HL-60 (cell line): ENCODE measurements around the gene BCL2L15.
A peak's percentile ranks its signal among the peaks of the same experiment; 100 is the strongest.

Experiments used
- DNase-seq, 2 experiments: peaks; one replicate each; pipeline ENCODE4 v3.0.0-alpha.2; 2010 to 2020; ENCODE audit warnings: low read depth in 1 of 2, low spot score in 1 of 2
- H3K27ac ChIP-seq: fragments of 250-450 bp; sonication (Bioruptor Pico); replicated peaks from 2 replicates; pipeline ENCODE4 v1.5.1; 2020; ENCODE audit warnings: mild to moderate bottlenecking, moderate library complexity
- H3K27me3 ChIP-seq: fragments of 250-450 bp; sonication (Bioruptor Pico); 2 replicates; pipeline ENCODE4 v1.5.1; 2021; ENCODE audit warnings: mild to moderate bottlenecking, moderate library complexity; ENCODE audit not compliant: insufficient read depth, poor library complexity, severe bottlenecking
- H3K4me3 ChIP-seq: replicated peaks from 2 replicates; pipeline ENCODE4 v1.5.1; 2011; ENCODE audit warnings: mild to moderate bottlenecking, control low read depth, low read length; ENCODE audit not compliant: insufficient read depth
- CTCF ChIP-seq: IDR thresholded peaks from one replicate; pipeline ENCODE4 v1.5.1; 2011; ENCODE audit warnings: low read length, control low read depth, inconsistent platforms; ENCODE audit not compliant: insufficient read depth
- GABPA ChIP-seq: IDR thresholded peaks from 2 replicates; pipeline ENCODE4 v1.6.1; 2012; ENCODE audit warnings: low read depth
- POLR2AphosphoS5 ChIP-seq: IDR thresholded peaks from 2 replicates; pipeline ENCODE4 v1.6.1; 2012; ENCODE audit warnings: low read depth
- REST ChIP-seq: IDR thresholded peaks from 2 replicates; pipeline ENCODE4 v1.6.1; 2012; ENCODE audit warnings: low read depth; ENCODE audit not compliant: insufficient replicate concordance
- SPI1 ChIP-seq: IDR thresholded peaks from 2 replicates; pipeline ENCODE4 v1.6.1; 2012; ENCODE audit warnings: low read depth, mild to moderate bottlenecking, borderline replicate concordance

BCL2L15 gene

GRCh38 chr1:113870778-113871177 is 16.6 kb downstream of the BCL2L15 start:
- no peak for TF ChIP-seq CTCF
- TF ChIP-seq REST: no peak
- TF ChIP-seq POLR2AphosphoS5: no peak
- TF ChIP-seq GABPA: no peak
- TF ChIP-seq SPI1: no peak
- H3K27ac ChIP-seq: peak overlapping the region; percentile 96
- no peaks in the 10 kb centered on the region for H3K27me3 ChIP-seq
- no peak for DNase-seq
- peak overlapping the region; percentile 51 for H3K4me3 ChIP-seq

GRCh38 chr1:113868387-113869083 is 18.8 kb downstream of the BCL2L15 start:
- Histone ChIP-seq H3K4me3 (no peak overlapping the region), H3K27ac (no peak overlapping the region), H3K27me3 (no peaks in the 10 kb centered on the region)
- no peak for TF ChIP-seq REST
- TF ChIP-seq GABPA: no peak
- no peak for TF ChIP-seq POLR2AphosphoS5
- TF ChIP-seq CTCF: no peak
- TF ChIP-seq SPI1: no peak
- DNase-seq: no peak

- peak in 1 of 2 experiments; percentile 31 for DNase-seq
- Histone ChIP-seq H3K27ac (no peak overlapping the region), H3K27me3 (no peaks in the 10 kb centered on the region), H3K4me3 (no peak overlapping the region)
- no peak for TF ChIP-seq REST
- TF ChIP-seq CTCF: no peak
- TF ChIP-seq POLR2AphosphoS5: no peak
- no peak for TF ChIP-seq GABPA
- peak; percentile 83 for TF ChIP-seq SPI1
Measured at GRCh38 chr1:113861641-113862040, 25.7 kb downstream of the BCL2L15 start.
